DMS53 (cell line): ENCODE data around the gene NDUFAF2.
"Not testable (repeated sequence)": the region's sequence is repeated elsewhere in the genome, so short reads cannot be mapped to it uniquely, and the experiment has no call there.

Source experiments
- DNase-seq: peaks from one replicate; lab custom pipeline; 2025; lab: John Stamatoyannopoulos, UW

The NDUFAF2 gene

GRCh38 chr5:61050292-61050691 lies 105.3 kb downstream of the NDUFAF2 start:
- DNase-seq, result no peak

- peak; percentile 3 for DNase-seq
Measured at GRCh38 chr5:61051267-61051666, 106.3 kb downstream of the NDUFAF2 start.

GRCh38 chr5:61052882-61053281 lies 107.9 kb downstream of the NDUFAF2 start:
- peak; percentile 63 for DNase-seq

GRCh38 chr5:61053937-61054336 lies 108.9 kb downstream of the NDUFAF2 start:
- no peak for DNase-seq

- DNase-seq, result peak; percentile 75
Measured at GRCh38 chr5:61055434-61056006, 110.5 kb downstream of the NDUFAF2 start.

- no peak for DNase-seq
Measured at GRCh38 chr5:61059499-61059898, 114.5 kb downstream of the NDUFAF2 start.

GRCh38 chr5:61069150-61069549 lies 124.1 kb downstream of the NDUFAF2 start:
- no peak for DNase-seq

- DNase-seq, result no peak
Measured at GRCh38 chr5:61071526-61071925, 126.5 kb downstream of the NDUFAF2 start.

GRCh38 chr5:61076626-61077025 lies 131.6 kb downstream of the NDUFAF2 start:
- no peak for DNase-seq

GRCh38 chr5:61081741-61082140 lies 136.7 kb downstream of the NDUFAF2 start:
- DNase-seq, result no peak

- no peak for DNase-seq
Measured at GRCh38 chr5:61082516-61083280, 137.7 kb downstream of the NDUFAF2 start.

GRCh38 chr5:61084658-61085057 lies 139.7 kb downstream of the NDUFAF2 start:
- DNase-seq, result no peak

GRCh38 chr5:61085885-61086284 lies 140.9 kb downstream of the NDUFAF2 start:
- DNase-seq, result no peak

- no peak for DNase-seq
Measured at GRCh38 chr5:61087921-61088320, 142.9 kb downstream of the NDUFAF2 start.

GRCh38 chr5:61089351-61089750 lies 144.3 kb downstream of the NDUFAF2 start:
- no peak for DNase-seq

- not testable (repeated sequence) for DNase-seq
Measured at GRCh38 chr5:61093046-61093771, 148.2 kb downstream of the NDUFAF2 start.

GRCh38 chr5:61097465-61097864 lies 152.5 kb downstream of the NDUFAF2 start:
- no peak for DNase-seq

GRCh38 chr5:61098251-61098995 lies 153.4 kb downstream of the NDUFAF2 start:
- DNase-seq, result no peak

GRCh38 chr5:61100437-61100836 lies 155.4 kb downstream of the NDUFAF2 start:
- no peak for DNase-seq

GRCh38 chr5:61114441-61114840 lies 169.4 kb downstream of the NDUFAF2 start:
- no peak for DNase-seq

- DNase-seq, result no peak
Measured at GRCh38 chr5:61115968-61116367, 171.0 kb downstream of the NDUFAF2 start.

- no peak for DNase-seq
Measured at GRCh38 chr5:61119066-61119465, 174.1 kb downstream of the NDUFAF2 start.
